Measurements from ENCODE around the gene ATN1.

The ATN1 gene

GRCh38 chr12:6925540-6926279 is 2.0 kb upstream of the ATN1 start:
- no peak for DNase-seq (ENCODE audit: low read depth)

DNA sequence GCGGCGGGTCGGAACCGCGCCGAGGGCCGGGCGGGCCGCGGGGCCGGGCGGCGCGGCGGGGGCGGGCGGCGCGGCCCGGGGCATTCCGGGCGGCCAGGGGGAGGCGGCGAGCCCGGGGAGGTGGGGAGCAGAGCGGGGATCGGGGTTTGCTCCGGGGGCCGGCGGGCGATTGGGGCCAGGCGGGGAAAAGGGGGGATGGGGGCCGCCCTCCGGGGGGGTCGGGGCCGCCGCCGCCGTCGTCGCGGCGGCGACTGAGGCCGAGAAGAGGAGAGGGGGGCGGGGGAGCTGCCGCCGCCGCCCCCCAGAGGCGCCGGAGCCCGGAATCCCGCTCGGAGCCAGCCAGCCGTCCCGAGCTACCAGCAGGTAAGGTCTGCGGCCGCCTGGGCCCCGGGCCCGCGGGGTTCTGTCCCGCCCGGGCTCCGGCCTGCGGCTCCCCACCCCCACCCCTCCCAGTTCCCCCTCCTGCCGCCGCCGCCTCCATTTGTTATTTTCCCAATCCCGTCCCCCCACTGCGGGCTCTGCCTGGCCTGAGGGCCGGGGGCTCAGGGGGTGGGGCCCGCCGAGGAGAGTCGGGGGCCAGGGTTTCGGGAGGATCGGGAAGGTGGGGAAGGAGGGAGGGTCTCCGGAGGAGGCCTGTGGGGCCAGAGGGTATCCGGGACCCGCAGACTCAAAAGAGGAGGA is 403 bp downstream of the ATN1 start:
- DNase-seq (ENCODE audit: low read depth) = no peak

GRCh38 chr12:6928703-6929407 is 1.1 kb downstream of the ATN1 start:
- DNase-seq (ENCODE audit: low read depth) = no peak

DNA sequence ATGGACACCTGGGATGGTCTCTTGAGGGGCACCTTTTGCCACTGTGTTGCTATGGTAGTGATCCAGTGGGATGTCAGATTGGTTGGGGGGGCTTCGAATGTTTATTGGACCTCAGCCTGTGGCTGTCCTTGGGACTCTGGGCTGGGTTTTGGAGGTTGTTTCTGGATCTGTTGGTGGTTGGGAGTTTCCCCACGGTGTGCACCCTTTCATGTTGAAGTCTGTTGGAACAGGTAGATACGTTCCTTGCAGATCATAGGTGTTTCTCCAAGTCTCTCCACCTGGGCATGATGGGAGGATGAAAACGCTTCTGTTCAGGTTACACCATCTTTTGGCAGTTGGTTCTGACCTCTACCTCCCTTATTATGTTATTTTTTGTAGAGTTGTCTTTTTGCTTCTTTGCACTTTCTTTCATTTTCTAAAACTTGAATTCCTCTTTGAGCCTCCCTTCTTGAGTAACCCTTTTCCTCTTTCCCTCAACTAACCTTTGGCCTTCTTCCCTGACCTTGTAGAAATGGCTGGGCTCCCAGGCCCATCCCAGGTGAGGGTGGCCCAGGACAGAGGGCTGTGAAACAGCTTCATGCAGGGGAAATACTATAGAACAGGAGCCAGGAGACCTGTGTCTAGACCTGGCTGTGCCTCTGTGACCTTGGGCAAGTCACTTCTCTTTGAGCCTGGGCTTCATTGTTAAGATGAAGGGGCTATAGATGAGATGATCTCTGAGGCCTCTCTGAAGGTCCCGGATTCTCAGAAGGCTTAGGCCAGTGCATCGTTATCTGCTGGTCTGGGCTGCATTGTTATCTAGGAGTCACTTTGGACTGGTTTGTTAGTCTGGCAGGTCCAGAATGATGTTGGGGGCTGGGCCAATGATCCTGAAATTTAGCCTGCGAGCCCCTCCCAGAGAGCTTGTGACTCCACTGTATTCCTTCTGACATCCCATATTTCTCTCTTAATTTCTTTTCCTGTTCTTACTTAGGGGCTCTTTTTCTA is 2.0 kb downstream of the ATN1 start:
- DNase-seq (ENCODE audit: low read depth) = no peak

GRCh38 chr12:6932766-6933165 is 5.0 kb downstream of the ATN1 start:
- DNase-seq (ENCODE audit: low read depth) = no peak

DNA sequence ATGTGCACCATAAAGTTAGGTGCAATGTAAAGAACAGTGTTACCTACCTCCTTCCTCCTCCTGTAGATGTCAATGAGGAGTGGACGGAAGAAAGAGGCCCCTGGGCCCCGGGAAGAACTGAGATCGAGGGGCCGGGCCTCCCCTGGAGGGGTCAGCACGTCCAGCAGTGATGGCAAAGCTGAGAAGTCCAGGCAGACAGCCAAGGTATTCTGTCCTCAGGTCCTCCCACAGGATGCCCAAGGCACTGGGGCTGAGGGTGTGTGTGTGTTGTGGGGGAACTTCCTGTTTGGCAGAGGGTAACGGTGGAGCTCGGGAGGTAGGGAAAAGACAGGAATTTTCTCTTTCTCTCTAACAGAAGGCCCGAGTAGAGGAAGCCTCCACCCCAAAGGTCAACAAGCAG is 6.4 kb downstream of the ATN1 start:
- DNase-seq (ENCODE audit: low read depth) = no peak

DNA sequence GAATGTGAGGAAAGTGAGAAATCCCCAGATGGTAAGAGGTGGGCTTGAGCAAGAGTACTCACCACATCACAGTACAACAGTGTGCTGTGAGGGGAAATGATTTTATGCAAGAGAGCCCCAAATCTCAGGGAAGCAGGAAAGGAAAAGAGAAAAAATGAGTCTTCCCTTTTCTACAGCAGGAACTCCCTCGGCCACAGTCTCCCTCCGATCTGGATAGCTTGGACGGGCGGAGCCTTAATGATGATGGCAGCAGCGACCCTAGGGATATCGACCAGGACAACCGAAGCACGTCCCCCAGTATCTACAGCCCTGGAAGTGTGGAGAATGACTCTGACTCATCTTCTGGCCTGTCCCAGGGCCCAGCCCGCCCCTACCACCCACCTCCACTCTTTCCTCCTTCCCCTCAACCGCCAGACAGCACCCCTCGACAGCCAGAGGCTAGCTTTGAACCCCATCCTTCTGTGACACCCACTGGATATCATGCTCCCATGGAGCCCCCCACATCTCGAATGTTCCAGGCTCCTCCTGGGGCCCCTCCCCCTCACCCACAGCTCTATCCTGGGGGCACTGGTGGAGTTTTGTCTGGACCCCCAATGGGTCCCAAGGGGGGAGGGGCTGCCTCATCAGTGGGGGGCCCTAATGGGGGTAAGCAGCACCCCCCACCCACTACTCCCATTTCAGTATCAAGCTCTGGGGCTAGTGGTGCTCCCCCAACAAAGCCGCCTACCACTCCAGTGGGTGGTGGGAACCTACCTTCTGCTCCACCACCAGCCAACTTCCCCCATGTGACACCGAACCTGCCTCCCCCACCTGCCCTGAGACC is 7.8 kb downstream of the ATN1 start:
- no peak for DNase-seq (ENCODE audit: low read depth)

DNA sequence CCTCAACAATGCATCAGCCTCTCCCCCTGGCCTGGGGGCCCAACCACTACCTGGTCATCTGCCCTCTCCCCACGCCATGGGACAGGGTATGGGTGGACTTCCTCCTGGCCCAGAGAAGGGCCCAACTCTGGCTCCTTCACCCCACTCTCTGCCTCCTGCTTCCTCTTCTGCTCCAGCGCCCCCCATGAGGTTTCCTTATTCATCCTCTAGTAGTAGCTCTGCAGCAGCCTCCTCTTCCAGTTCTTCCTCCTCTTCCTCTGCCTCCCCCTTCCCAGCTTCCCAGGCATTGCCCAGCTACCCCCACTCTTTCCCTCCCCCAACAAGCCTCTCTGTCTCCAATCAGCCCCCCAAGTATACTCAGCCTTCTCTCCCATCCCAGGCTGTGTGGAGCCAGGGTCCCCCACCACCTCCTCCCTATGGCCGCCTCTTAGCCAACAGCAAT is 8.5 kb downstream of the ATN1 start:
- DNase-seq (ENCODE audit: low read depth) = no peak

GRCh38 chr12:6936636-6937480 is 9.1 kb downstream of the ATN1 start:
- DNase-seq (ENCODE audit: low read depth) = no peak

DNA sequence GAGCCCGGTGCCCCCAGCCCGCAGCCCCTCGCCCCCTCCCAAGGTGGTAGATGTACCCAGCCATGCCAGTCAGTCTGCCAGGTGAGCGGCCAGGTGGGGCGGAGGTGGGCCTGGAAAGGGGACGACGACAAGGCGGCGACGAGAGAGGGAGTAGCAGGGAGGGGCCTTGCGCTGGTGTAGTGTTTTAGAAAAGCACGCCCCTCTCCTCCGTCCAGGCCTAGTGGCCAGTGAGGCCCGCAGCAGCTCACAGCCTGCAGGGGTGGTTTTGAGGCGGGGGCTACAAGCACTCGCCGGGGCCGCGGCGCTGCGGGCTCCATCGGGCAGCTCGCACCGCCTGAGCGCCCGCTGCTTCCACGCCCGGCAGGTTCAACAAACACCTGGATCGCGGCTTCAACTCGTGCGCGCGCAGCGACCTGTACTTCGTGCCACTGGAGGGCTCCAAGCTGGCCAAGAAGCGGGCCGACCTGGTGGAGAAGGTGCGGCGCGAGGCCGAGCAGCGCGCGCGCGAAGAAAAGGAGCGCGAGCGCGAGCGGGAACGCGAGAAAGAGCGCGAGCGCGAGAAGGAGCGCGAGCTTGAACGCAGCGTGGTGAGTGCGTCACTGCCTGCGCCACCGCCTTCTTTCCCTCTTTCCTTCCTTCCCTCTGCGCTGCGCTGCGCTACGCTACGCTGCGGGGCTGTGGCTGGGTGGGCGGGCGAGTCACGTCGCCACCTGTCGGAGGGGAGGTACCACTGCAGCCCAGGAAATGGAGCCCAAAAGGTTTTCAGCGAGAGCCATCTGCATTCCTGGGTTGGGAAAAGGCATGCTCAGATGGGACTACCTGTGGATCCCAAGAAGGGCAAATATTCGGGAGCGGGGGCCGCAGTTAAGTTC is 10.0 kb downstream of the ATN1 start:
- peak; percentile 84 for DNase-seq (ENCODE audit: low read depth)

DNA sequence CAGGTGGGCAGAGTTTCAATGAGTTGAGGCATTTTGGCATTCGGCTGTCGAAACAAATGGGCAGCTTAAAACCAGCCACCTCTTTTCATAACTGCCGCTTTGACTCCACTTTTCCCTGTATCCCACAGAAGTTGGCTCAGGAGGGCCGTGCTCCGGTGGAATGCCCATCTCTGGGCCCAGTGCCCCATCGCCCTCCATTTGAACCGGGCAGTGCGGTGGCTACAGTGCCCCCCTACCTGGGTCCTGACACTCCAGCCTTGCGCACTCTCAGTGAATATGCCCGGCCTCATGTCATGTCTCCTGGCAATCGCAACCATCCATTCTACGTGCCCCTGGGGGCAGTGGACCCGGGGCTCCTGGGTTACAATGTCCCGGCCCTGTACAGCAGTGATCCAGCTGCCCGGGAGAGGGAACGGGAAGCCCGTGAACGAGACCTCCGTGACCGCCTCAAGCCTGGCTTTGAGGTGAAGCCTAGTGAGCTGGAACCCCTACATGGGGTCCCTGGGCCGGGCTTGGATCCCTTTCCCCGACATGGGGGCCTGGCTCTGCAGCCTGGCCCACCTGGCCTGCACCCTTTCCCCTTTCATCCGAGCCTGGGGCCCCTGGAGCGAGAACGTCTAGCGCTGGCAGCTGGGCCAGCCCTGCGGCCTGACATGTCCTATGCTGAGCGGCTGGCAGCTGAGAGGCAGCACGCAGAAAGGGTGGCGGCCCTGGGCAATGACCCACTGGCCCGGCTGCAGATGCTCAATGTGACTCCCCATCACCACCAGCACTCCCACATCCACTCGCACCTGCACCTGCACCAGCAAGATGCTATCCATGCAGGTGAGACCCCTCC is 10.8 kb downstream of the ATN1 start:
- DNase-seq (ENCODE audit: low read depth) = no peak

GRCh38 chr12:6939191-6939540 is 11.4 kb downstream of the ATN1 start:
- no peak for DNase-seq (ENCODE audit: low read depth)

DNA sequence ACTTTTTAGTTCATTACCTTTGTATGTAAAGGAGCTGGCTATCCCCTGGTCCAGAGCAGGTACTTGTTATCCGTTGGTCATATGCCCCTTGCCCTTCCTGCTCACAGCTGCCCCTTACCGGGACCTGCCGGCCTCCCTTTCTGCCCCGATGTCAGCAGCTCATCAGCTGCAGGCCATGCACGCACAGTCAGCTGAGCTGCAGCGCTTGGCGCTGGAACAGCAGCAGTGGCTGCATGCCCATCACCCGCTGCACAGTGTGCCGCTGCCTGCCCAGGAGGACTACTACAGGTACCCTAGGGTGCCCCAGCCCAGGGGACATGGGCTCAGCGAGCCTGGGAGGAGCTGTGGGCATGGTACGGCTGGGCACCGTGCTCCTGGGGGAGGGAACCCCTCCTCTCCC is 13.5 kb downstream of the ATN1 start:
- DNase-seq (ENCODE audit: low read depth) = no peak

DNA sequence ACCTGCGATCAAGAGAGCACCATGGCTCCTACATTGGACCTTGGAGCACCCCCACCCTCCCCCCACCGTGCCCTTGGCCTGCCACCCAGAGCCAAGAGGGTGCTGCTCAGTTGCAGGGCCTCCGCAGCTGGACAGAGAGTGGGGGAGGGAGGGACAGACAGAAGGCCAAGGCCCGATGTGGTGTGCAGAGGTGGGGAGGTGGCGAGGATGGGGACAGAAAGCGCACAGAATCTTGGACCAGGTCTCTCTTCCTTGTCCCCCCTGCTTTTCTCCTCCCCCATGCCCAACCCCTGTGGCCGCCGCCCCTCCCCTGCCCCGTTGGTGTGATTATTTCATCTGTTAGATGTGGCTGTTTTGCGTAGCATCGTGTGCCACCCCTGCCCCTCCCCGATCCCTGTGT is 14.0 kb downstream of the ATN1 start:
- DNase-seq (ENCODE audit: low read depth) = no peak

DNA sequence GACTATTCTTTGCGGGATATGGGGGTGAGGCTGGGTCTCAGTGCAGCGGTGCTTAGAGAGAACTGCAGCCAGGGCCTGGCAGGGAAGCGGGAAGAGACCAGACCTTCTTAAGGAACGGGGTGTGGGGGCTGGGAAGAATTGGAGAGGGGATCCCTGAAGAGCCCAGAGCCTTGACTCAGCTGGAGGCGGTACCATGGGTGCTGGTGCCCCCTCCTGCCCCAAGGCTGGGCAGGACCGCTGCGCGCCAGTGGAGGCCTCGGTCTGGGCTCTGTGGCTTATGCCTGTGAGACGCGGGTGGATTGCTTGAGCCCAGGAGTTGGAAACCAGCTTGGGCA is 14.5 kb downstream of the ATN1 start:
- DNase-seq (ENCODE audit: low read depth) = no peak

GRCh38 chr12:6943389-6943721 is 15.6 kb downstream of the ATN1 start:
- no peak for DNase-seq (ENCODE audit: low read depth)

GRCh38 chr12:6943722-6944380 is 16.1 kb downstream of the ATN1 start, which contains the start of the genes C12orf57 and RNU7-1:
Gene C12orf57 (plus strand): TSS chr12:6944022. CDS start chr12:6944122, 100 bp downstream.
Gene RNU7-1 (plus strand): TSS chr12:6943816.
- no peak for DNase-seq (ENCODE audit: low read depth)
